Heart left ventricle (tissue), 16 donors: ENCODE results near the gene ZNF177. TPM values are rescaled to one million over a fixed set of nuclear protein-coding genes. Genes with fewer than 3 reads are reported as not detected.

Experiments
- ATAC-seq, 4 donors: fragments of 200-7000 bp; cut with Tn5 transposase; one replicate each; pipeline ENCODE4 v1.9.1; 2020 to 2022; ENCODE audit warnings: moderate library complexity in 4 of 4, mild to moderate bottlenecking in 3 of 4, moderate number of reproducible peaks in 1 of 4
- DNase-seq, 5 donors: peaks; one replicate each; pipeline ENCODE4 v3.0.0-alpha.2; 2020
- H3K27ac ChIP-seq, 12 donors: fragments of 200-600 bp; sonication (generic) in 4 of 12; one replicate each; pipeline versions ENCODE4 v1.5.0 to v1.8.0; 2016 to 2022; ENCODE audit warnings: mild to moderate bottlenecking in 2 of 12
- H3K27me3 ChIP-seq, 9 donors: fragments of 200-600 bp; sonication (generic) in 2 of 9; one replicate each; pipeline versions ENCODE4 v1.5.1 to v1.8.0; 2016 to 2022; ENCODE audit warnings: mild to moderate bottlenecking in 3 of 9
- H3K36me3 ChIP-seq, 9 donors: fragments of 200-600 bp; sonication (generic) in 2 of 9; one replicate each; pipeline versions ENCODE4 v1.5.0 to v1.8.0; 2018 to 2022; ENCODE audit warnings: mild to moderate bottlenecking in 2 of 9
- H3K4me1 ChIP-seq, 12 donors: fragments of 200-600 bp; sonication (generic) in 4 of 12; one replicate each; pipeline versions ENCODE4 v1.5.0 to v1.8.0; 2016 to 2022; ENCODE audit warnings: mild to moderate bottlenecking in 3 of 12
- H3K4me3 ChIP-seq, 12 donors: fragments of 200-600 bp; sonication (generic) in 4 of 12; one replicate each; pipeline versions ENCODE4 v1.5.0 to v1.8.0; 2017 to 2022; ENCODE audit warnings: mild to moderate bottlenecking in 9 of 12, moderate library complexity in 4 of 12
- H3K9me3 ChIP-seq, 12 donors: fragments of 200-600 bp; sonication (generic) in 4 of 12; one replicate each; pipeline versions ENCODE4 v1.5.0 to v1.8.0; 2016 to 2022; ENCODE audit warnings: mild to moderate bottlenecking in 1 of 12
- POLR2A ChIP-seq, 2 donors: fragments of 450-650 bp; IDR thresholded peaks; one replicate each; pipeline ENCODE4 v1.6.1; 2017; ENCODE audit warnings: antibody characterized with exemption in 2 of 2, mild to moderate bottlenecking in 2 of 2, moderate library complexity in 2 of 2
- whole genome bisulfite sequencing, 4 donors: extraction: QIAGEN DNeasy Blood & Tissue Kit in 2 of 4; methylation state at CpG; one replicate each; pipeline versions ENCODE4 v1.1.5 to v1.1.7; 2013 to 2018; 5-methylcytosine and 5-hydroxymethylcytosine counted together
- intact Hi-C, 10 donors: fragments of 100-400 bp; cut with DNase I; formaldehyde crosslinking; loops; one replicate each; pipeline versions ENCODE4 v1.11.1 to v1.14.2; 2022
- polyA plus RNA-seq, 2 donors: library from polyadenylated mRNA; stranded (reverse); fragments of 200-250 nt; gene quantifications; one replicate each; pipeline ENCODE4 v1.2.3, GENCODE V29; 2013
- total RNA-seq, 9 donors: library from RNA; depleted of rRNA in 2 of 9; stranded (reverse); fragments of >200 nt in 2 of 9; fragmentation: NEBNext Ultra II Directional in 3 of 9; extraction: Animal tissue kit (Norgen Biotek cat#: 25700) in 3 of 9; gene quantifications; one replicate each; pipeline versions ENCODE4 v1.1.0 to v1.2.4, GENCODE V29; 2016 to 2023
- TF ChIP-seq, protein P1 (sequence below), 12 donors: fragments of 200-600 bp; sonication (generic) in 4 of 12; IDR thresholded peaks; one replicate each; pipeline versions ENCODE4 v1.5.0 to v1.8.0; 2018 to 2022; ENCODE audit warnings: antibody characterized with exemption in 12 of 12, mild to moderate bottlenecking in 5 of 12
- donor health status: ischemic (EF 13 %, LVEDD 7.1; RV severe dilation, severe dysfunction).
- donor health status: healthy with polysubstance abuse.
- donor health status: DM: no; HTN: yes; CAD: no.
- donor health status: DM: no; HTN: no; CAD: no.
- donor health status: ischemic (EF 25% LVEDD 6.9; RV normal size, moderate dysfunction).
- donor health status: ischemic (EF 25% LVEDD 5.7; RV mildly dilated, moderate dysfunction).
- donor health status: healthy.
- donor health status: DM: yes; HTN: yes; CAD: no.
- donor health status: ischemic (EF 35%, LVEDD 5.7; RV mildly dilated, moderate dysfunction).
- donor health status: nonischemic (EF 11% LVEDD 7.7; RV severe dilation, severe dysfunction).
- donor health status: DM: yes; HTN: yes; CAD: no.
- donor health status: PGD.
- donor health status: ischemic (EF 29% LVEDD 5.4; RV normal size, mild dysfunction).
- donor health status: nonischemic (EF 23%, LVEDD 6.1; RV moderate dilation, normal function).

The ZNF177 gene
- total and polyA plus RNA-seq, 11 donors, result 1.0 to 4.6 (median 1.8) TPM

DNA sequence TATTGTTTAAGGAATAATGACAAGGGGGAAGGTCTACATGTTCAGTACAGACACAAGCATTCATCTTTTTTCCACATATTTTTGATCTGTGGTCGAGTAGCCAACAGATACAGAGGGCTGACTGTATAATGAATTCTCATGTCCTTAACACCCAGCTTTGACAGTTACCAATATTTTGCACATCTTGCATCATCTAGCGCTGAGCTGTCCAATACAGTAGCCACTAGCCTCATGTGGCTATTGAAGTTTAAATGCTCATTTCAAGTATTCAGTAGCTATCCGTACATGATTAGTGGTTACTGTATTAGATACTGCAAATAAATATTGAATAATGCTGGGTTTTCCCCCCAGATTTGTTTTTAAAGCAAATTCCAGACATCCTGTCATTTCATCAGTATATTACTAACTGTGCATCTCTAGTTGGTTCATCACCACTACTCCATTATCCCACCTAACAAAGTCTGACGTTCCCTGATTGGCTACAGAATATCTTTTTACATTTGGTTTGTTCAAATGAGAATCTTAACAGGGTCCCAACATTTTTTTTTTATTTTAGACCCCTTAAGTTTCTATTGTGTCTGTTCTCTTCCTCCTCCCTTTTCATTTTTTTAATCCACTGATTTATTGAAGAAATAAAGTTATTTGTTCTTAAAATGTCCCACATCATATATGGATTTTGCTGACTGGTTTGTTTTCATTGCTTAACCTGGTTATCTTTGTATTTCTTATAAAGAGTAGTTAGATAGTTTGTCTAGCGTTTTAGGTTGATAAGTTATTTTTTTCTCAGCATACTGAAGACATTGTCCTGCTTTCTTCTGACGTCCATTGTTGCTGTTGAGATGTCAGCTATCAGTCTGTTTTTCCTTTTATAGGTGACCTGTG is 8.2 kb downstream of the ZNF177 start:
- DNase-seq (no peak), ATAC-seq (no peak)
- TF ChIP-seq, protein P1, sequence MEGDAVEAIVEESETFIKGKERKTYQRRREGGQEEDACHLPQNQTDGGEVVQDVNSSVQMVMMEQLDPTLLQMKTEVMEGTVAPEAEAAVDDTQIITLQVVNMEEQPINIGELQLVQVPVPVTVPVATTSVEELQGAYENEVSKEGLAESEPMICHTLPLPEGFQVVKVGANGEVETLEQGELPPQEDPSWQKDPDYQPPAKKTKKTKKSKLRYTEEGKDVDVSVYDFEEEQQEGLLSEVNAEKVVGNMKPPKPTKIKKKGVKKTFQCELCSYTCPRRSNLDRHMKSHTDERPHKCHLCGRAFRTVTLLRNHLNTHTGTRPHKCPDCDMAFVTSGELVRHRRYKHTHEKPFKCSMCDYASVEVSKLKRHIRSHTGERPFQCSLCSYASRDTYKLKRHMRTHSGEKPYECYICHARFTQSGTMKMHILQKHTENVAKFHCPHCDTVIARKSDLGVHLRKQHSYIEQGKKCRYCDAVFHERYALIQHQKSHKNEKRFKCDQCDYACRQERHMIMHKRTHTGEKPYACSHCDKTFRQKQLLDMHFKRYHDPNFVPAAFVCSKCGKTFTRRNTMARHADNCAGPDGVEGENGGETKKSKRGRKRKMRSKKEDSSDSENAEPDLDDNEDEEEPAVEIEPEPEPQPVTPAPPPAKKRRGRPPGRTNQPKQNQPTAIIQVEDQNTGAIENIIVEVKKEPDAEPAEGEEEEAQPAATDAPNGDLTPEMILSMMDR (IDR thresholded peaks at IDR 0.05), result no peak
- TF ChIP-seq POLR2A (IDR thresholded peaks at IDR 0.05), result no peak
- no peak overlapping the region for H3K27ac ChIP-seq
- H3K4me3 ChIP-seq, result no peak overlapping the region
- H3K4me1 ChIP-seq, result no peaks in the 10 kb centered on the region
- no peaks in the 10 kb centered on the region for H3K27me3 ChIP-seq
- H3K9me3 ChIP-seq, result peaks cover 0 to 100% (median 89%) of the 10 kb centered on the region in 12 donors
- H3K36me3 ChIP-seq, result peaks cover 0 to 99% (median 13%) of the 10 kb centered on the region in 9 donors
- intact Hi-C loops, result loop anchor here in 1 of 10 donors (5.0 kb wide), 1 partner anchor 34 kb away; no protein-coding TSS in a partner anchor
- 91 to 93% (median 93%) methylated on average over 6 of the region's 6 CpGs for WGBS, 4 donors

DNA sequence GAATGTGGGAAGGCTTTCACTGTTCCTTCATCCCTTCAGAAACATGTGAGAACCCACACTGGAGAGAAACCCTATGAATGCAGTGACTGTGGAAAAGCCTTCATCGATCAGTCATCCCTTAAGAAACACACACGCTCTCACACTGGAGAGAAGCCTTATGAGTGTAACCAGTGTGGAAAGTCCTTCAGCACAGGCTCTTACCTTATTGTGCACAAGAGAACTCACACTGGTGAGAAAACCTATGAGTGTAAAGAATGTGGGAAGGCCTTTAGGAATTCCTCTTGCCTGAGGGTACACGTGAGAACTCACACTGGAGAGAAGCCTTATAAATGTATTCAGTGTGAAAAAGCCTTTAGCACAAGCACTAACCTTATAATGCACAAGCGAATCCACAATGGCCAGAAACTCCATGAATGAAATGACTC is 18.6 kb downstream of the ZNF177 start:
- WGBS, 4 donors, result 74 to 85% (median 78%) methylated on average over 4 of the region's 4 CpGs
- Histone ChIP-seq H3K36me3 (peaks cover 37 to 100% (median 98%) of the 10 kb centered on the region in 9 donors), H3K27me3 (no peaks in the 10 kb centered on the region), H3K4me1 (no peaks in the 10 kb centered on the region), H3K4me3 (no peak overlapping the region), H3K27ac (no peak overlapping the region), H3K9me3 (peaks cover 13 to 100% (median 98%) of the 10 kb centered on the region in 12 donors)
- no peak for DNase-seq
- ATAC-seq, result no peak
- intact Hi-C loops, result loop anchor here in 1 of 10 donors (5.0 kb wide), 1 partner anchor 39 kb away; no protein-coding TSS in a partner anchor
- TF ChIP-seq, protein P1 (IDR thresholded peaks at IDR 0.05), result no peak
- no peak for TF ChIP-seq POLR2A (IDR thresholded peaks at IDR 0.05)

DNA sequence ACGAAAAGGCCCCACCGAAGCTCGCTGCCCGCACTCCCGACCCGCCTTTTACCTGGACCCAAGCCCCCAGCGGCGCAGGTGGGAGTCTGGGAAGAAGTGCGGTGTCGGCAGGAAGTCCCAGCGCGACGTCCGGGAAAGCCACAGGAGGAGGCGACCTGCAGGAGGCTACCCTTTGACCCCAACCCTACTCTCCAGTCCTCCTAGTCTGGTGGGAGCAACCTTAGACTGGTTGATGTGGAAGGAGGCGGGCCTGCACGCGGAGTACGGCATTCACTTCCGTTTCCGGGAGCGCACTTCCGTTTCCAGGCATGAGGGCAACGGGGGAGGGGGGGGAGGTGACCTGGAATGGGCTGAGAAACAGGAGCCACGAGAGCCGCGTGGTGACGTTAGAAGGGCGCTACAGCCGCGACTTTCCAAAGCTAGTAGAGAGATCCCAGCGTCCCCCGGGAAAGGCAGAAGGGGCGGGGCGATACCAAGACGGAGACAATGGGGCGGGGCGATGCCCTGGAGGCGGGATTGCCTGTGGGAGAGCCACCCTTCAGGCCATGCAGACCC is 44.1 kb downstream of the ZNF177 start:
- peak overlapping the region; percentile 15 to 80 (median 66) for H3K4me3 ChIP-seq
- intact Hi-C loops, result loop anchor here in 2 of 10 donors (1.0 to 5.0 kb wide), 2 partner anchors 28 to 80 kb away; partner anchors contain the start of gene ZNF266 (in 1 of the 2)
- H3K27ac ChIP-seq, result peak overlapping the region in 10 of 12 donors; percentile 14 to 76 (median 47)
- WGBS, 4 donors, result 1 to 3% (median 2%) methylated on average over 36 to 39 of the region's 39 CpGs
- DNase-seq (peak; percentile 83 to 94 (median 88)), ATAC-seq (peak; percentile 92 to 99 (median 98))
- TF ChIP-seq, protein P1 (IDR thresholded peaks at IDR 0.05), result no peak
- TF ChIP-seq POLR2A (IDR thresholded peaks at IDR 0.05), result no peak
- peaks cover 0 to 83% (median 39%) of the 10 kb centered on the region in 12 donors for H3K9me3 ChIP-seq
- peaks cover 0 to 8% (median 0%) of the 10 kb centered on the region in 9 donors for H3K36me3 ChIP-seq
- peaks cover 0 to 28% (median 0%) of the 10 kb centered on the region in 12 donors for H3K4me1 ChIP-seq
- no peaks in the 10 kb centered on the region for H3K27me3 ChIP-seq
